Measurements from ENCODE around the gene RBM15B. TPM values are rescaled to one million over a fixed set of nuclear protein-coding genes. Genes with fewer than 3 reads are reported as not detected.

The RBM15B gene
- total RNA-seq, 4 donors from 2014 or later: 25.1 to 39.0 (median 27.8) TPM

- ATAC-seq (ENCODE audit: low FRiP score) (no peak), DNase-seq (ENCODE audit: low spot score) (no peak)
- TF ChIP-seq CTCF (IDR thresholded peaks at IDR 0.05): no peak
Observed at GRCh38 chr3:51378065-51378464, 13.0 kb upstream of the RBM15B start.

GRCh38 chr3:51378726-51379125, 12.4 kb upstream of the RBM15B start:
- DNase-seq (ENCODE audit: low spot score) (no peak), ATAC-seq (ENCODE audit: low FRiP score) (no peak)
- TF ChIP-seq CTCF (IDR thresholded peaks at IDR 0.05): no peak

- no peak for TF ChIP-seq CTCF (IDR thresholded peaks at IDR 0.05)
- ATAC-seq (ENCODE audit: low FRiP score): no peak
- no peak for DNase-seq (ENCODE audit: low spot score)
Observed at GRCh38 chr3:51379301-51379700, 11.8 kb upstream of the RBM15B start.

GRCh38 chr3:51379746-51380455, 11.2 kb upstream of the RBM15B start:
- no peak for ATAC-seq (ENCODE audit: low FRiP score)
- no peak for TF ChIP-seq CTCF (IDR thresholded peaks at IDR 0.05)
- DNase-seq (ENCODE audit: low spot score): no peak

- no peak for TF ChIP-seq CTCF (IDR thresholded peaks at IDR 0.05)
- ATAC-seq (ENCODE audit: low FRiP score): no peak
- DNase-seq (ENCODE audit: low spot score): no peak
Observed at GRCh38 chr3:51380601-51381332, 10.3 kb upstream of the RBM15B start.

- TF ChIP-seq CTCF (IDR thresholded peaks at IDR 0.05): no peak
- no peak for DNase-seq (ENCODE audit: low spot score)
- ATAC-seq (ENCODE audit: low FRiP score): no peak
Observed at GRCh38 chr3:51381333-51381705, 9.8 kb upstream of the RBM15B start.

Measured in omental fat pad (tissue), 4 donors.